OCI-LY7 (cell line): ENCODE results near the gene RAD51B. TPM values are rescaled to one million over a fixed set of nuclear protein-coding genes. Genes with fewer than 3 reads are reported as not detected.

Source experiments
- BruUV-seq: library from RNA; stranded (reverse); fragments of 400-500 nt; replicated peaks from 2 replicates; lab custom pipeline; 2021; lab: Mats Ljungman, UMichigan
- CTCF ChIA-PET: fragments of 300-600 bp; sonication (Branson Sonifier 250); formaldehyde crosslinking; loops from one replicate; lab custom pipeline; 2022; ENCODE audit warnings: antibody characterized with exemption; ENCODE audit not compliant: unreplicated experiment; lab: Charles Lee
- POLR2A ChIA-PET: fragments of 300-600 bp; sonication (Branson Sonifier 250); formaldehyde crosslinking; loops from one replicate; lab custom pipeline; 2022; ENCODE audit warnings: antibody characterized with exemption; lab: Charles Lee
- DNase-seq: peaks from one replicate; pipeline ENCODE4 v3.0.0-alpha.2; 2015; ENCODE audit warnings: low spot score
- H2AFZ ChIP-seq: fragments of 200-600 bp; sonication (generic), shearing (Covaris generic); 2 replicates; pipeline ENCODE4 v1.6.1; 2014; ENCODE audit warnings: mild to moderate bottlenecking, antibody characterized with exemption, low read length, moderate library complexity
- H3K27ac ChIP-seq: fragments of 200-600 bp; sonication (generic); 2 replicates; pipeline ENCODE4 v1.5.1; 2014; ENCODE audit warnings: mixed run types, low read depth, mild to moderate bottlenecking, moderate library complexity, low read length, inconsistent platforms; ENCODE audit not compliant: poor library complexity, severe bottlenecking
- H3K36me3 ChIP-seq: fragments of 200-600 bp; sonication (generic); 2 replicates; pipeline ENCODE4 v1.6.1; 2014; ENCODE audit warnings: mild to moderate bottlenecking, antibody characterized with exemption, low read length, moderate library complexity, mixed read lengths; ENCODE audit not compliant: insufficient read depth
- H3K4me1 ChIP-seq: fragments of 200-600 bp; sonication (generic); 2 replicates; pipeline ENCODE4 v1.5.1; 2014; ENCODE audit warnings: mild to moderate bottlenecking, low read length; ENCODE audit not compliant: insufficient read depth, poor library complexity, severe bottlenecking
- H3K4me2 ChIP-seq: fragments of 200-600 bp; sonication (generic); 2 replicates; pipeline ENCODE4 v1.6.1; 2014; ENCODE audit warnings: mild to moderate bottlenecking, low read length
- H3K4me3 ChIP-seq: fragments of 200-600 bp; sonication (generic); 2 replicates; pipeline ENCODE4 v1.5.1; 2014; ENCODE audit warnings: mild to moderate bottlenecking, low read depth, low read length; ENCODE audit not compliant: poor library complexity, severe bottlenecking
- H3K79me2 ChIP-seq: fragments of 200-600 bp; sonication (generic); 2 replicates; pipeline ENCODE4 v1.6.1; 2016; ENCODE audit warnings: low read depth, mild to moderate bottlenecking, low read length, moderate library complexity, mixed read lengths; ENCODE audit not compliant: insufficient read depth
- H3K9me2 ChIP-seq: fragments of 200-600 bp; sonication (generic); 2 replicates; pipeline ENCODE4 v1.6.1; 2016; ENCODE audit warnings: mild to moderate bottlenecking, low read length, mixed read lengths; ENCODE audit not compliant: insufficient read depth
- H3K9me3 ChIP-seq: fragments of 200-600 bp; sonication (generic); 2 replicates; pipeline ENCODE4 v1.6.1; 2014; ENCODE audit warnings: mild to moderate bottlenecking, mixed run types, low read length, mixed read lengths
- H4K20me1 ChIP-seq: fragments of 200-600 bp; sonication (generic); 2 replicates; pipeline ENCODE4 v1.6.1; 2014; ENCODE audit warnings: mild to moderate bottlenecking, antibody characterized with exemption, low read length, moderate library complexity, mixed read lengths; ENCODE audit not compliant: insufficient read depth
- EZH2phosphoT487 ChIP-seq: fragments of 200-600 bp; sonication (generic); IDR thresholded peaks from 2 replicates; pipeline ENCODE4 v1.6.1; 2018; ENCODE audit warnings: low read depth, borderline replicate concordance, mild to moderate bottlenecking, mixed run types, antibody characterized with exemption, low read length, moderate library complexity, mixed read lengths
- intact Hi-C: fragments of 100-400 bp; cut with micrococcal nuclease; formaldehyde crosslinking; loops from one replicate; pipeline ENCODE4 v1.10.0; 2022; ENCODE audit not compliant: unreplicated experiment
- total RNA-seq, 2 experiments: library from RNA; depleted of rRNA in 1 of 2; stranded (reverse); fragments of >200 nt in 1 of 2; shearing (Covaris generic) in 1 of 2; gene quantifications; 2 replicates each; pipeline ENCODE4 v1.2.3, GENCODE V29; 2014 to 2022
- TF ChIP-seq, protein P1 (sequence below): fragments of 200-600 bp; sonication (generic); conservative IDR thresholded peaks from 2 replicates; pipeline ENCODE4 v1.5.1; 2014; ENCODE audit warnings: mild to moderate bottlenecking, antibody characterized with exemption, low read length, moderate library complexity, mixed read lengths

The RAD51B gene
- total RNA-seq, 2 experiments from 2014 or later = 41.4 to 89.9 TPM

GRCh38 chr14:67971627-67972625 is 152.3 kb downstream of the RAD51B start:
- peaks cover 5% of the 10 kb centered on the region; the same call in 1 of the 2 replicates for H3K36me3 ChIP-seq
- no peaks in the 10 kb centered on the region for H3K79me2 ChIP-seq
- H3K4me1 ChIP-seq = no peaks in the 10 kb centered on the region
- POLR2A ChIA-PET = interaction anchor here (0.5 kb wide), 1 partner anchor 259 kb away, joined by 6 read pairs; no protein-coding TSS in a partner anchor
- no peak overlapping the region for H3K27ac ChIP-seq
- intact Hi-C loops = no loop called here
- H3K9me3 ChIP-seq = no peaks in the 10 kb centered on the region
- no peak overlapping the region for H2AFZ ChIP-seq
- no peaks in the 10 kb centered on the region for H3K9me2 ChIP-seq
- no peaks in the 10 kb centered on the region for H4K20me1 ChIP-seq
- no peak for DNase-seq
- H3K4me2 ChIP-seq = no peak overlapping the region
- no peak overlapping the region for H3K4me3 ChIP-seq
- CTCF ChIA-PET = no interaction called here
- BruUV-seq = no TSS peak
- TF ChIP-seq, protein P1, sequence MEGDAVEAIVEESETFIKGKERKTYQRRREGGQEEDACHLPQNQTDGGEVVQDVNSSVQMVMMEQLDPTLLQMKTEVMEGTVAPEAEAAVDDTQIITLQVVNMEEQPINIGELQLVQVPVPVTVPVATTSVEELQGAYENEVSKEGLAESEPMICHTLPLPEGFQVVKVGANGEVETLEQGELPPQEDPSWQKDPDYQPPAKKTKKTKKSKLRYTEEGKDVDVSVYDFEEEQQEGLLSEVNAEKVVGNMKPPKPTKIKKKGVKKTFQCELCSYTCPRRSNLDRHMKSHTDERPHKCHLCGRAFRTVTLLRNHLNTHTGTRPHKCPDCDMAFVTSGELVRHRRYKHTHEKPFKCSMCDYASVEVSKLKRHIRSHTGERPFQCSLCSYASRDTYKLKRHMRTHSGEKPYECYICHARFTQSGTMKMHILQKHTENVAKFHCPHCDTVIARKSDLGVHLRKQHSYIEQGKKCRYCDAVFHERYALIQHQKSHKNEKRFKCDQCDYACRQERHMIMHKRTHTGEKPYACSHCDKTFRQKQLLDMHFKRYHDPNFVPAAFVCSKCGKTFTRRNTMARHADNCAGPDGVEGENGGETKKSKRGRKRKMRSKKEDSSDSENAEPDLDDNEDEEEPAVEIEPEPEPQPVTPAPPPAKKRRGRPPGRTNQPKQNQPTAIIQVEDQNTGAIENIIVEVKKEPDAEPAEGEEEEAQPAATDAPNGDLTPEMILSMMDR = no peak
- no peak for TF ChIP-seq EZH2phosphoT487

DNA sequence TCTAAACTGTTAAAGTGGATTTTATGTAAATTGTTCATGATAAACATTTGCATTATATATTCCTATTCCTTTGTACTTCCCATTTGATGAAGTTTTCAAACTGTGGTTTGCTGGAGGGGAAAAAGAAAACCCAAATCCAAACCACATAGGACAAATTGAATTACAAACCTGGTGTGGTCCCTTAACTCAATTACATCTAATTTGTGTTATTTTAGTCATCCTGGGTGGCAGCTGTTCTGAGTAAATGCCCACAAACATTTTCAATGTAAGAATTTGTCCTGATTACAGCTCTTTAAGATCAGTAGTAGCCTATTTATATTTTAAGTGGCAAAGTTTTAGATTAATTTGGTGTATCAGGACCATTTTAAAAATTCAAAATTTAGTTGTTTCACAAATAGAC is 153.9 kb downstream of the RAD51B start:
- ChIA-PET POLR2A (no interaction called here), CTCF (no interaction called here)
- Histone ChIP-seq H3K9me2 (no peaks in the 10 kb centered on the region), H3K36me3 (no peaks in the 10 kb centered on the region; the same call in 1 of the 2 replicates), H3K4me1 (no peaks in the 10 kb centered on the region), H4K20me1 (no peaks in the 10 kb centered on the region), H3K4me2 (no peak overlapping the region), H3K79me2 (no peaks in the 10 kb centered on the region), H3K4me3 (no peak overlapping the region), H3K9me3 (no peaks in the 10 kb centered on the region), H3K27ac (no peak overlapping the region), H2AFZ (no peak overlapping the region)
- BruUV-seq = no TSS peak
- TF ChIP-seq EZH2phosphoT487 = no peak
- TF ChIP-seq, protein P1 = no peak
- DNase-seq = no peak
- intact Hi-C loops = no loop called here

DNA sequence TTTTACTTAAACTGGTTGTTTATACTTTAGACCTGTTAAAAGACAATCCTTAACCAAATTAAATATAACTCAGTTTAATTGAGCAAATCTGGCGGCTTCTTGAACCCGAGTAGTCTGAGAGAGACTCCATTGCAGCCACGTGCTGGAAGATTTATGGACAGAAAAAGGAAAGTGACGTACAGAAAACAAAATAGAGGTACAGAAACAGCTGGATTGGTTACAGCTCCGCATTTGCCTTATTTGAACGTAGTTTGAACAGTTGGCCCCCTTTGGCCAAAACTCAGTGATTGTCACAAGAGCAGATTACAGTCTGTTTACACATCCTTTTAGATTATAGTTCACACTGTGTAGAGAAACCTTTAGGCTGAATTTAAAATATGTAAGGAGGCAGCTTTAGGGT is 155.9 kb downstream of the RAD51B start:
- TF ChIP-seq EZH2phosphoT487 = no peak
- TF ChIP-seq, protein P1 = no peak
- Histone ChIP-seq H3K27ac (no peak overlapping the region), H3K9me2 (no peaks in the 10 kb centered on the region), H3K4me2 (no peak overlapping the region), H3K79me2 (no peaks in the 10 kb centered on the region), H3K36me3 (no peaks in the 10 kb centered on the region), H3K4me3 (no peak overlapping the region), H2AFZ (no peak overlapping the region), H3K4me1 (no peaks in the 10 kb centered on the region), H3K9me3 (no peaks in the 10 kb centered on the region), H4K20me1 (no peaks in the 10 kb centered on the region)
- intact Hi-C loops = no loop called here
- ChIA-PET CTCF (no interaction called here), POLR2A (no interaction called here)
- no TSS peak for BruUV-seq
- no peak for DNase-seq
